DND-41 (cell line): ENCODE measurements around the gene NR2F6.

Experiments
- ATAC-seq: fragments of 200-7000 bp; cut with Tn5 transposase; 3 replicates; pipeline ENCODE4 v1.9.1; 2021; ENCODE audit warnings: low read depth; ENCODE audit not compliant: insufficient read depth
- DNase-seq: peaks from one replicate; pipeline ENCODE4 v3.0.0-alpha.2; 2020
- H2AFZ ChIP-seq: 2 replicates; pipeline ENCODE4 v1.6.0; 2012; ENCODE audit warnings: low read depth, low read length
- H3K27ac ChIP-seq: 2 replicates; pipeline ENCODE4 v1.5.1; 2012; ENCODE audit warnings: low read length, inconsistent platforms
- H3K27me3 ChIP-seq: fragments of 200-600 bp; sonication (generic); 2 replicates; pipeline ENCODE4 v1.6.0; 2012; ENCODE audit warnings: low read length, mild to moderate bottlenecking, inconsistent platforms; ENCODE audit not compliant: insufficient read depth, poor library complexity
- H3K36me3 ChIP-seq: 2 replicates; pipeline ENCODE4 v1.5.1; 2012; ENCODE audit warnings: low read length, inconsistent platforms; ENCODE audit not compliant: insufficient read depth
- H3K4me1 ChIP-seq: 2 replicates; pipeline ENCODE4 v1.5.1; 2012; ENCODE audit warnings: mild to moderate bottlenecking, low read length; ENCODE audit not compliant: insufficient read depth
- H3K4me2 ChIP-seq: 2 replicates; pipeline ENCODE4 v1.6.0; 2012; ENCODE audit warnings: mild to moderate bottlenecking, moderate library complexity, low read length, inconsistent platforms; ENCODE audit not compliant: insufficient read depth
- H3K4me3 ChIP-seq, 2 experiments: fragments of 200-600 bp in 1 of 2; shearing (Covaris generic) in 1 of 2; 2 replicates each; pipeline ENCODE4 v1.5.1; 2012 to 2016; ENCODE audit warnings: inconsistent platforms in 2 of 2, low read length in 2 of 2, mild to moderate bottlenecking in 2 of 2, low read depth in 1 of 2, moderate library complexity in 1 of 2
- H3K79me2 ChIP-seq: 2 replicates; pipeline ENCODE4 v1.6.0; 2012; ENCODE audit warnings: low read length, inconsistent platforms; ENCODE audit not compliant: insufficient read depth
- H3K9ac ChIP-seq: 2 replicates; pipeline ENCODE4 v1.6.0; 2012; ENCODE audit warnings: low read depth, mild to moderate bottlenecking, inconsistent platforms, low read length, moderate library complexity
- H3K9me3 ChIP-seq: 2 replicates; pipeline ENCODE4 v1.5.1; 2012; ENCODE audit warnings: low read length, moderate library complexity, mild to moderate bottlenecking, inconsistent platforms; ENCODE audit not compliant: insufficient read depth, severe bottlenecking
- H4K20me1 ChIP-seq: 2 replicates; pipeline ENCODE4 v1.6.0; 2012; ENCODE audit warnings: low read length; ENCODE audit not compliant: insufficient read depth
- EZH2 ChIP-seq: IDR thresholded peaks from 3 replicates; pipeline ENCODE4 v1.6.1; 2012; ENCODE audit warnings: borderline replicate concordance, low read depth, mild to moderate bottlenecking, moderate library complexity, low read length, inconsistent platforms; ENCODE audit not compliant: severe bottlenecking
- TF ChIP-seq, protein P1 (sequence below): IDR thresholded peaks from 2 replicates; pipeline ENCODE4 v1.5.1; 2012; ENCODE audit warnings: borderline replicate concordance, low read length, moderate library complexity, mild to moderate bottlenecking; ENCODE audit not compliant: poor library complexity, severe bottlenecking; ENCODE audit errors: extremely low read depth

The NR2F6 gene

DNA sequence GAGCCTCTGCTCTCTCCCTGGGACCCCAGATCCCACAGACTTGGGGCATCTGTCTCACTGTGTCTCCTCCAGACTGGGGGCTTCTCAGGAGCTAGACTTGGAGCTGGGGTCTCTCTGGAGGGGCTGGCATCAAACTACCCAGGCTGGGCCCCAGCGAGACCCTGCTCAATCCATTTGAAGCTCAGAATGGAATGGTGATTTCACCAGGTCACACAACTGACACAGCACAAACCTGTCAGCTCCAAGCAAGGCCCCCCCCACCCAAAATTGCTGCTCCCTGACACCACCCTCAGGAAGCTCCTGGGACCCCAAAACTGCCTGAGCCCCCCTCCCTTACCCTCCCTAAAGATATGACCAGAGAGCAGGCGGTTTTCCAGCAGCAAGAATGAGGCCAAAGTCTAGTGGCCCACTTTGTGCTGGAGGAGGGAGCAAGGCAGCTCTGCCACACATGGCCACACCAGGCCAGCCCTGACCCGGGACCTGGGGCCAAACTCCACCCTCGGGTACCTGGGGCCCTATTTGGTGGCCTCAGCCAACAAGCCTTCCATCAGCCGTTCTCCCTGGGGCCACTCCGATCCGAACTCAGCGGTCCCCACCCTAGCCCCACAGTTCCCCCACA lies 2.4 kb downstream of the NR2F6 start:
- TF ChIP-seq, protein P1, sequence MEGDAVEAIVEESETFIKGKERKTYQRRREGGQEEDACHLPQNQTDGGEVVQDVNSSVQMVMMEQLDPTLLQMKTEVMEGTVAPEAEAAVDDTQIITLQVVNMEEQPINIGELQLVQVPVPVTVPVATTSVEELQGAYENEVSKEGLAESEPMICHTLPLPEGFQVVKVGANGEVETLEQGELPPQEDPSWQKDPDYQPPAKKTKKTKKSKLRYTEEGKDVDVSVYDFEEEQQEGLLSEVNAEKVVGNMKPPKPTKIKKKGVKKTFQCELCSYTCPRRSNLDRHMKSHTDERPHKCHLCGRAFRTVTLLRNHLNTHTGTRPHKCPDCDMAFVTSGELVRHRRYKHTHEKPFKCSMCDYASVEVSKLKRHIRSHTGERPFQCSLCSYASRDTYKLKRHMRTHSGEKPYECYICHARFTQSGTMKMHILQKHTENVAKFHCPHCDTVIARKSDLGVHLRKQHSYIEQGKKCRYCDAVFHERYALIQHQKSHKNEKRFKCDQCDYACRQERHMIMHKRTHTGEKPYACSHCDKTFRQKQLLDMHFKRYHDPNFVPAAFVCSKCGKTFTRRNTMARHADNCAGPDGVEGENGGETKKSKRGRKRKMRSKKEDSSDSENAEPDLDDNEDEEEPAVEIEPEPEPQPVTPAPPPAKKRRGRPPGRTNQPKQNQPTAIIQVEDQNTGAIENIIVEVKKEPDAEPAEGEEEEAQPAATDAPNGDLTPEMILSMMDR, result no peak
- no peak for TF ChIP-seq EZH2
- H3K4me3 ChIP-seq, result 0 out of 4 replicates have a peak overlapping the region, but pooled peaks of 1 of the 2 experiments have one; percentile 36
- H3K79me2 ChIP-seq, result peaks cover 34% of the 10 kb centered on the region
- no peak for ATAC-seq
- H3K36me3 ChIP-seq, result peaks cover 9% of the 10 kb centered on the region; the same call in 1 of the 2 replicates
- H3K9me3 ChIP-seq, result no peaks in the 10 kb centered on the region
- H2AFZ ChIP-seq, result no peak overlapping the region
- no peaks in the 10 kb centered on the region for H3K27me3 ChIP-seq
- no peak overlapping the region; the same call in 1 of the 2 replicates for H3K27ac ChIP-seq
- H3K4me1 ChIP-seq, result peaks cover 35% of the 10 kb centered on the region
- H4K20me1 ChIP-seq, result peaks cover 8% of the 10 kb centered on the region
- no peak for DNase-seq
- H3K4me2 ChIP-seq, result peak overlapping the region; percentile 98
- H3K9ac ChIP-seq, result peak overlapping the region; percentile 18; the same call in 1 of the 2 replicates

DNA sequence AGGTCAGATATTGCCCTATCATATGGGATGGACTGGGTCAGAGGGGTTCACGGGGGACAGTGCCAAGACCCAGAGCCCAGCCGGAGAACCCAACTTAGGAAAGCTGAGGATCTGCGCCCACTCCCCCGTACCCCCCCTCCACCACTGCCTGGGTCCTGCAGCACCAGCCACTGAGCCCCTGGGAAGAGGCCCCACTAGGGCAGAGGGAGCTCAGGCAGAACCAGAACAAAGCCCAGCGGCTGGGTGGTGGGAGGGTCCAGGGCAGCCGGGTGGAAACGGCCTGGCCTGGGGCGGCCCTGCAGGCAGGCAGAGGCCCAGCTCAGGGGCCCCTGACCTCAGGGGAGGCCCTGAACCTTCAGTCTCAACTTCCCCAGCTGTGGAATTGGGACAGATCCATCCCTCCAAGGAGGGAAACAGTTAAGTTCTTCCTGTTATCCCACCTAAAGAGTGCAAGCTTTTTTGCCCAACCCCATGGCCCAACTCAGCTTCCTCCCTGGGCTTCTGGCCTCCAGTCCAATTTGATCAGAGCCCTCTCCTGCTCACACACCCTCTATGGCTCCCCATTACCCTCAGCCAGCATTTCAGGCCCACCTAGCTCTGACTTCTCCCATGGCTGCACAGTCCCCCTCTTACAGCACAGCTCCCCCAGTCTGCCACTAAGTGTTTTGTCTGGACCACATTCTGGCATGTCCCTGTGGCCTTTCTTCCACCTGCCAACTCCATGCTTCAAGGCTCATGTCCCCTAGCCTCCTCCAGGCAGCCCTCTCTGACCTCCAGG lies 3.1 kb downstream of the NR2F6 start:
- no peak for DNase-seq
- H3K4me3 ChIP-seq, result no peak overlapping the region
- peaks cover 35% of the 10 kb centered on the region for H3K4me1 ChIP-seq
- H3K27me3 ChIP-seq, result no peaks in the 10 kb centered on the region
- no peak overlapping the region for H2AFZ ChIP-seq
- H3K9ac ChIP-seq, result peak overlapping the region; percentile 18; the same call in 1 of the 2 replicates
- peaks cover 8% of the 10 kb centered on the region for H4K20me1 ChIP-seq
- peak overlapping the region; percentile 40; the same call in 1 of the 2 replicates for H3K27ac ChIP-seq
- no peak for ATAC-seq
- H3K9me3 ChIP-seq, result no peaks in the 10 kb centered on the region
- TF ChIP-seq EZH2, result no peak
- TF ChIP-seq, protein P1, result no peak
- peaks cover 9% of the 10 kb centered on the region; the same call in 1 of the 2 replicates for H3K36me3 ChIP-seq
- peaks cover 34% of the 10 kb centered on the region for H3K79me2 ChIP-seq
- H3K4me2 ChIP-seq, result peak overlapping the region; percentile 98; the same call in 1 of the 2 replicates

DNA sequence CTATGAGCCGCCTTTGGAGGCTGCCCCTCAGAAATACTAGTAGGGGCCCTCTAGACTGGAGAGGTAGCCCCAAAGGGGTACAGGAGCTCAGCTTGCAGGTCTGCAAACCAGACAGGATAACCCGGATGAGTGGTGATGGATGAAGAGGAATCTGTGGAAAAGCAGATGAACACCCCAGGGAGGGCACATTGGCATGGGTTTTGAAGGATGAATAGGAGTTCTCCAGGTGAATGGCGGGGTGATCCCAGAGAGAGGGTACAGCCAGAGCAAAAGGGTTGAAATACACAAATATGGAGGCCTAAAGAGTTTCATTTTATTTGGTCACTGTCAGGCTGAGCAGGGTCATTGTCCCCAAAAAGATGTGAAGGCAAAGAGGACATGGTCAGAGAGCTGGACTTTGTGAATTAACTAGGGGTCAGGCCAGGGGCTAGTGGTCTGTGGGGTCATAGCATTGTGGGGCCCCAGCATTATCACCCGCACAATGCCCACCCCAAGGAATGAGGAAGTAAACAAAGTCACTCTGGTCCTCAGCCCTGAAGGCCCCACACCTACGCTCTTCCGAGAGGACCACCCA lies 4.8 kb downstream of the NR2F6 start:
- Histone ChIP-seq H3K4me1 (peaks cover 35% of the 10 kb centered on the region), H3K36me3 (peaks cover 9% of the 10 kb centered on the region; the same call in 1 of the 2 replicates), H3K27me3 (no peaks in the 10 kb centered on the region), H3K27ac (no peak overlapping the region), H3K4me3 (no peak overlapping the region), H4K20me1 (peaks cover 8% of the 10 kb centered on the region), H3K79me2 (peaks cover 34% of the 10 kb centered on the region), H3K4me2 (no peak overlapping the region), H3K9me3 (no peaks in the 10 kb centered on the region), H3K9ac (no peak overlapping the region), H2AFZ (no peak overlapping the region)
- ATAC-seq, result no peak
- no peak for DNase-seq
- TF ChIP-seq, protein P1, result no peak
- no peak for TF ChIP-seq EZH2
